HCT116 (cell line): ENCODE data around the gene ABHD11. TPM values are rescaled to one million over a fixed set of nuclear protein-coding genes. Genes with fewer than 3 reads are reported as not detected.

Experiments
- ATAC-seq: fragments of 200-7000 bp; cut with Tn5 transposase; 2 replicates; pipeline ENCODE4 v1.9.1; 2020; ENCODE audit warnings: mild to moderate bottlenecking, moderate library complexity
- BruUV-seq: library from RNA; stranded (reverse); fragments of 400-500 nt; replicated peaks from 2 replicates; lab custom pipeline; 2021; lab: Mats Ljungman, UMichigan
- CTCF ChIA-PET: fragments of 300-600 bp; sonication (Branson Sonifier 250); formaldehyde crosslinking; loops from one replicate; lab custom pipeline; 2021; ENCODE audit warnings: antibody characterized with exemption; lab: Charles Lee
- POLR2A ChIA-PET: fragments of 300-600, 350-600 bp; sonication (Branson Sonifier 250); formaldehyde crosslinking; loops from one replicate; lab custom pipeline; 2021; ENCODE audit warnings: antibody characterized with exemption; lab: Charles Lee
- RAD21 ChIA-PET, 2 experiments: fragments of 300-600 bp; sonication (Branson Sonifier 250); formaldehyde crosslinking; loops; one replicate each; lab custom pipeline; 2023; ENCODE audit warnings: low total read pairs in 2 of 2; ENCODE audit not compliant: uncharacterized antibody in 2 of 2, unreplicated experiment in 2 of 2, low non-redundant PET in 1 of 2; lab: Charles Lee
- DNase-seq: peaks from one replicate; pipeline ENCODE4 v3.0.0-alpha.2; 2010; ENCODE audit warnings: low read depth, low spot score
- H2AFZ ChIP-seq: fragments of 200-600 bp; shearing (Covaris generic), sonication (generic); 2 replicates; pipeline ENCODE4 v1.6.1; 2017; ENCODE audit warnings: low read depth, mixed run types, mixed read lengths, antibody characterized with exemption, low read length; ENCODE audit not compliant: poor library complexity, severe bottlenecking
- H3K27ac ChIP-seq: 2 replicates; pipeline ENCODE4 v1.5.1; 2012; ENCODE audit warnings: low read depth, low read length
- H3K27me3 ChIP-seq: fragments of 200-600 bp; sonication (generic); 2 replicates; pipeline ENCODE4 v1.6.1; 2016; ENCODE audit warnings: mixed run types, low read length, mixed read lengths; ENCODE audit not compliant: insufficient read depth
- H3K36me3 ChIP-seq, 2 experiments: fragments of 200-500 bp in 1 of 2; fragments of 200-600 bp in 1 of 2; sonication (Bioruptor generic) in 1 of 2; sonication (generic) in 1 of 2; 2 replicates each; pipeline versions ENCODE4 v1.5.1 to v1.6.1; 2014 to 2016; ENCODE audit warnings: low read length in 2 of 2, inconsistent platforms in 1 of 2, mixed read lengths in 1 of 2, mixed run types in 1 of 2; ENCODE audit not compliant: insufficient read depth in 2 of 2, control insufficient read depth in 1 of 2
- H3K4me1 ChIP-seq, 2 experiments: fragments of 200-600 bp in 1 of 2; sonication (generic) in 1 of 2; 2 replicates each; pipeline versions ENCODE4 v1.5.1 to v1.6.1; 2012 to 2017; ENCODE audit warnings: low read length in 2 of 2, inconsistent platforms in 1 of 2, mild to moderate bottlenecking in 1 of 2, mixed read lengths in 1 of 2, mixed run types in 1 of 2, moderate library complexity in 1 of 2; ENCODE audit not compliant: insufficient read depth in 2 of 2, control insufficient read depth in 1 of 2
- H3K4me2 ChIP-seq: fragments of 200-600 bp; sonication (generic); 2 replicates; pipeline ENCODE4 v1.6.1; 2017; ENCODE audit warnings: mixed run types, low read length, mixed read lengths
- H3K4me3 ChIP-seq, 2 experiments: fragments of 200-600 bp in 1 of 2; sonication (generic) in 1 of 2; replicated peaks in 1 of 2; 2 replicates each; pipeline ENCODE4 v1.5.1; 2011 to 2016; ENCODE audit warnings: low read length in 2 of 2, control low read depth in 1 of 2, low read depth in 1 of 2, mild to moderate bottlenecking in 1 of 2, mixed read lengths in 1 of 2, mixed run types in 1 of 2
- H3K79me2 ChIP-seq: fragments of 200-600 bp; sonication (generic); 2 replicates; pipeline ENCODE4 v1.6.1; 2017; ENCODE audit warnings: mild to moderate bottlenecking, mixed run types, low read length, moderate library complexity, mixed read lengths; ENCODE audit not compliant: insufficient read depth
- H3K9ac ChIP-seq: fragments of 200-600 bp; sonication (generic); 2 replicates; pipeline ENCODE4 v1.6.1; 2016; ENCODE audit warnings: low read length, mixed read lengths
- H3K9me2 ChIP-seq: fragments of 200-600 bp; sonication (generic), shearing (Covaris generic); 2 replicates; pipeline ENCODE4 v1.6.1; 2017; ENCODE audit warnings: mixed run types, mild to moderate bottlenecking, moderate library complexity; ENCODE audit not compliant: insufficient read depth
- H3K9me3 ChIP-seq, 2 experiments: fragments of 200-500 bp in 1 of 2; fragments of 200-600 bp in 1 of 2; sonication (Bioruptor generic) in 1 of 2; sonication (generic) in 1 of 2; 2 replicates each; pipeline ENCODE4 v1.6.1; 2014 to 2017; ENCODE audit warnings: low read length in 2 of 2, mixed read lengths in 2 of 2, inconsistent platforms in 1 of 2, low read depth in 1 of 2, mild to moderate bottlenecking in 1 of 2, mixed run types in 1 of 2, moderate library complexity in 1 of 2; ENCODE audit not compliant: control insufficient read depth in 1 of 2, insufficient read depth in 1 of 2
- H4K20me1 ChIP-seq: fragments of 200-600 bp; sonication (generic), shearing (Covaris generic); 2 replicates; pipeline ENCODE4 v1.6.1; 2017; ENCODE audit warnings: mixed run types, mild to moderate bottlenecking, moderate library complexity; ENCODE audit not compliant: insufficient read depth
- ATF3 ChIP-seq: IDR thresholded peaks from 2 replicates; pipeline ENCODE4 v1.6.1; 2012
- CBX3 ChIP-seq: IDR thresholded peaks from 2 replicates; pipeline ENCODE4 v1.6.1; 2012; ENCODE audit warnings: low read depth
- CEBPB ChIP-seq: IDR thresholded peaks from 2 replicates; pipeline ENCODE4 v1.6.1; 2012; ENCODE audit warnings: low read depth
- CTCF ChIP-seq, 3 experiments: fragments of 200-600 bp in 1 of 3; sonication (generic) in 1 of 3; IDR thresholded peaks in 2 of 3; conservative IDR thresholded peaks in 1 of 3; 2 replicates each; pipeline ENCODE4 v1.5.1; 2012 to 2017; ENCODE audit warnings: low read depth in 2 of 3, low read length in 2 of 3, antibody characterized with exemption in 1 of 3, borderline replicate concordance in 1 of 3, control low read depth in 1 of 3, mild to moderate bottlenecking in 1 of 3, mixed read lengths in 1 of 3, mixed run types in 1 of 3, moderate library complexity in 1 of 3; ENCODE audit not compliant: insufficient read depth in 1 of 3
- EGR1 ChIP-seq: IDR thresholded peaks from 2 replicates; pipeline ENCODE4 v1.6.1; 2012; ENCODE audit warnings: low read depth
- EZH2 ChIP-seq: fragments of 200-600 bp; sonication (generic); IDR thresholded peaks from 2 replicates; pipeline ENCODE4 v1.6.1; 2017; ENCODE audit warnings: antibody characterized with exemption, mixed run types
- FOSL1 ChIP-seq: IDR thresholded peaks from 2 replicates; pipeline ENCODE4 v1.6.1; 2012; ENCODE audit warnings: low read depth
- JUND ChIP-seq: IDR thresholded peaks from 2 replicates; pipeline ENCODE4 v1.6.1; 2012
- MAX ChIP-seq: IDR thresholded peaks from 2 replicates; pipeline ENCODE4 v1.6.1; 2012
- POLR2A ChIP-seq: IDR thresholded peaks from 2 replicates; pipeline ENCODE4 v1.7.0; 2011; ENCODE audit warnings: borderline replicate concordance; ENCODE audit not compliant: insufficient read depth, insufficient read length; ENCODE audit errors: extremely low read depth
- POLR2AphosphoS5 ChIP-seq: IDR thresholded peaks from 2 replicates; pipeline ENCODE4 v1.6.1; 2011; ENCODE audit warnings: mild to moderate bottlenecking, low read depth, low read length, moderate library complexity
- REST ChIP-seq: IDR thresholded peaks from 2 replicates; pipeline ENCODE4 v1.6.1; 2012; ENCODE audit warnings: low read depth
- SIN3A ChIP-seq: IDR thresholded peaks from 2 replicates; pipeline ENCODE4 v1.6.1; 2012; ENCODE audit warnings: low read depth
- SP1 ChIP-seq: IDR thresholded peaks from 2 replicates; pipeline ENCODE4 v1.6.1; 2012; ENCODE audit warnings: low read depth
- TCF7L2 ChIP-seq: IDR thresholded peaks from 2 replicates; pipeline ENCODE4 v1.7.0; 2011; ENCODE audit warnings: borderline replicate concordance, inconsistent platforms; ENCODE audit not compliant: insufficient read depth, insufficient read length; ENCODE audit errors: extremely low read depth
- YY1 ChIP-seq: IDR thresholded peaks from 2 replicates; pipeline ENCODE4 v1.6.1; 2011; ENCODE audit warnings: low read length, low read depth, moderate library complexity, mild to moderate bottlenecking; ENCODE audit not compliant: insufficient replicate concordance; ENCODE audit errors: extremely low read depth
- ZBTB33 ChIP-seq: IDR thresholded peaks from 2 replicates; pipeline ENCODE4 v1.6.1; 2011; ENCODE audit warnings: mild to moderate bottlenecking, low read length, moderate library complexity; ENCODE audit not compliant: insufficient replicate concordance; ENCODE audit errors: extremely low read depth
- ZFX ChIP-seq: fragments of 450-650 bp; IDR thresholded peaks from 2 replicates; pipeline ENCODE4 v1.6.1; 2017
- intact Hi-C: fragments of 100-400 bp; cut with micrococcal nuclease; formaldehyde crosslinking; loops from 2 replicates; pipeline ENCODE4 v1.10.0; 2022
- total RNA-seq: library from RNA; stranded (reverse); gene quantifications from one replicate; pipeline ENCODE4 v1.2.1, GENCODE V29; 2021; ENCODE audit not compliant: unreplicated experiment

ABHD11 gene
- total RNA-seq, 1 experiment from 2014 or later = 69.8 TPM

GRCh38 chr7:73730485-73730884, 8.1 kb downstream of the ABHD11 start:
- TF ChIP-seq ZFX (no peak), ZBTB33 (no peak), CBX3 (no peak), EGR1 (no peak), EZH2 (no peak), JUND (no peak), YY1 (no peak), TCF7L2 (no peak), CTCF (IDR thresholded peaks at IDR 0.05 in 2 of 3, conservative IDR thresholded peaks at IDR 0.05 in 1 of 3; ENCODE audit: borderline replicate concordance in 1 of 3, insufficient read depth in 1 of 3, low read depth in 2 of 3, low read length in 2 of 3) (no peak), FOSL1 (no peak), SIN3A (no peak), SP1 (no peak), ATF3 (no peak), REST (no peak), CEBPB (no peak), POLR2AphosphoS5 (no peak), MAX (no peak), POLR2A (no peak)
- TF ChIP-seq, all 23 proteins: peak for 0
- Histone ChIP-seq H3K4me1 (peaks cover 8 to 25% of the 10 kb centered on the region in 2 experiments), H3K79me2 (no peaks in the 10 kb centered on the region; the same call in 1 of the 2 replicates), H3K9ac (no peak overlapping the region), H2AFZ (no peak overlapping the region), H3K27me3 (no peaks in the 10 kb centered on the region), H3K4me2 (no peak overlapping the region), H4K20me1 (no peaks in the 10 kb centered on the region), H3K9me3 (no peaks in the 10 kb centered on the region), H3K9me2 (no peaks in the 10 kb centered on the region), H3K36me3 (peaks cover 0 to under 1% of the 10 kb centered on the region in 2 experiments; a peak in 1 of 4 replicates), H3K27ac (no peak overlapping the region), H3K4me3 (no peak overlapping the region)
- no TSS peak for BruUV-seq
- ChIA-PET CTCF (interaction anchor here (1.9 kb wide), 1 partner anchor 123 kb away, joined by 7 read pairs; no protein-coding TSS in a partner anchor), RAD21 (no interaction called here), POLR2A (no interaction called here)
- intact Hi-C loops = loop anchor here (10.0 kb wide), 1 partner anchor 406 kb away; the partner anchor contains the start of genes FKBP6 and TRIM50
- DNase-seq (no peak), ATAC-seq (no peak)
